ENCODE results near the gene PADI1. TPM values are rescaled to one million over a fixed set of nuclear protein-coding genes. Genes with fewer than 3 reads are reported as not detected.

PADI1 gene
- total and polyA plus RNA-seq, 3 donors from 2014 or later, result 0.31 to 1.6 TPM; not detected in 1

- H3K9me3 ChIP-seq, result no peaks in the 10 kb centered on the region
- H3K27ac ChIP-seq, result no peak overlapping the region
- H3K4me3 ChIP-seq, result no peak overlapping the region
- no peak for DNase-seq
- H3K36me3 ChIP-seq (ENCODE audit: low read depth, missing control alignments), result no peaks in the 10 kb centered on the region
- TF ChIP-seq POLR2A (IDR thresholded peaks at IDR 0.05), result no peak
- TF ChIP-seq CTCF (IDR thresholded peaks at IDR 0.05), result no peak
- 74 to 76% methylated on average over 5 to 9 of the region's 9 CpGs for WGBS, 2 donors
- H3K4me1 ChIP-seq, result no peaks in the 10 kb centered on the region
- no peaks in the 10 kb centered on the region for H3K27me3 ChIP-seq
- intact Hi-C loops (cut with DNase I; ENCODE audit: low total_unique reads), result no loop called here
Observed at GRCh38 chr1:17258116-17258757, 53.3 kb downstream of the PADI1 start.

- H3K36me3 ChIP-seq (ENCODE audit: low read depth, missing control alignments), result no peaks in the 10 kb centered on the region
- no peaks in the 10 kb centered on the region for H3K4me1 ChIP-seq
- no peaks in the 10 kb centered on the region for H3K27me3 ChIP-seq
- WGBS, 2 donors, result 89 to 91% methylated on average over 6 of the region's 6 CpGs
- H3K27ac ChIP-seq, result no peak overlapping the region
- H3K9me3 ChIP-seq, result no peaks in the 10 kb centered on the region
- DNase-seq, result no peak
- TF ChIP-seq CTCF (IDR thresholded peaks at IDR 0.05) (no peak), POLR2A (IDR thresholded peaks at IDR 0.05) (no peak)
- no peak overlapping the region for H3K4me3 ChIP-seq
- intact Hi-C loops (cut with DNase I; ENCODE audit: low total_unique reads), result no loop called here
Observed at GRCh38 chr1:17258758-17259130, 53.8 kb downstream of the PADI1 start.

GRCh38 chr1:17259233-17259873 lies 54.4 kb downstream of the PADI1 start:
- H3K36me3 ChIP-seq (ENCODE audit: low read depth, missing control alignments), result no peaks in the 10 kb centered on the region
- H3K9me3 ChIP-seq, result no peaks in the 10 kb centered on the region
- no peak overlapping the region for H3K4me3 ChIP-seq
- 85 to 90% methylated on average over 15 to 24 of the region's 24 CpGs for WGBS, 2 donors
- H3K4me1 ChIP-seq, result no peaks in the 10 kb centered on the region
- H3K27me3 ChIP-seq, result no peaks in the 10 kb centered on the region
- DNase-seq, result no peak
- H3K27ac ChIP-seq, result no peak overlapping the region
- intact Hi-C loops (cut with DNase I; ENCODE audit: low total_unique reads), result no loop called here
- no peak for TF ChIP-seq POLR2A (IDR thresholded peaks at IDR 0.05)
- no peak for TF ChIP-seq CTCF (IDR thresholded peaks at IDR 0.05)

GRCh38 chr1:17260264-17260663 lies 55.3 kb downstream of the PADI1 start:
- WGBS, 2 donors, result 71 to 78% methylated on average over 2 to 7 of the region's 7 CpGs
- no peaks in the 10 kb centered on the region for H3K27me3 ChIP-seq
- H3K4me3 ChIP-seq, result no peak overlapping the region
- no peak overlapping the region for H3K27ac ChIP-seq
- intact Hi-C loops (cut with DNase I; ENCODE audit: low total_unique reads), result no loop called here
- H3K9me3 ChIP-seq, result no peaks in the 10 kb centered on the region
- no peaks in the 10 kb centered on the region for H3K4me1 ChIP-seq
- TF ChIP-seq POLR2A (IDR thresholded peaks at IDR 0.05) (no peak), CTCF (IDR thresholded peaks at IDR 0.05) (no peak)
- no peak for DNase-seq
- H3K36me3 ChIP-seq (ENCODE audit: low read depth, missing control alignments), result no peaks in the 10 kb centered on the region

GRCh38 chr1:17260738-17261137 lies 55.8 kb downstream of the PADI1 start:
- Histone ChIP-seq H3K4me1 (no peaks in the 10 kb centered on the region), H3K9me3 (no peaks in the 10 kb centered on the region), H3K27ac (no peak overlapping the region), H3K36me3 (ENCODE audit: low read depth, missing control alignments) (no peaks in the 10 kb centered on the region), H3K4me3 (no peak overlapping the region), H3K27me3 (no peaks in the 10 kb centered on the region)
- 77 to 87% methylated on average over 3 to 5 of the region's 5 CpGs for WGBS, 2 donors
- intact Hi-C loops (cut with DNase I; ENCODE audit: low total_unique reads), result no loop called here
- no peak for DNase-seq
- TF ChIP-seq CTCF (IDR thresholded peaks at IDR 0.05) (no peak), POLR2A (IDR thresholded peaks at IDR 0.05) (no peak)

All from testis (tissue), 3 donors.